Heart right ventricle (tissue), 16 donors: ENCODE data around the gene ABCB10. TPM values are rescaled to one million over a fixed set of nuclear protein-coding genes. Genes with fewer than 3 reads are reported as not detected.
"Not testable (repeated sequence)": the region's sequence is repeated elsewhere in the genome, so short reads cannot be mapped to it uniquely, and the experiment has no call there.

ENCODE experiments used
- ATAC-seq, 8 donors: fragments of 200-7000 bp; cut with Tn5 transposase; one replicate each; pipeline ENCODE4 v1.9.1; 2020; ENCODE audit warnings: mild to moderate bottlenecking in 8 of 8, moderate library complexity in 8 of 8, moderate number of reproducible peaks in 1 of 8
- DNase-seq, 2 donors: peaks; one replicate each; pipeline ENCODE4 v3.0.0-alpha.2; 2020
- H3K27ac ChIP-seq, 10 donors: fragments of 200-600 bp; sonication (generic) in 2 of 10; one replicate each; pipeline versions ENCODE4 v1.5.0 to v1.8.0; 2020 to 2022; ENCODE audit warnings: mild to moderate bottlenecking in 3 of 10
- H3K27me3 ChIP-seq, 7 donors: fragments of 200-600 bp; one replicate each; pipeline ENCODE4 v1.8.0; 2021 to 2022; ENCODE audit warnings: mild to moderate bottlenecking in 2 of 7
- H3K36me3 ChIP-seq, 9 donors: fragments of 200-600 bp; sonication (generic) in 1 of 9; one replicate each; pipeline versions ENCODE4 v1.5.0 to v1.8.0; 2020 to 2022; ENCODE audit warnings: mild to moderate bottlenecking in 2 of 9
- H3K4me1 ChIP-seq, 9 donors: fragments of 200-600 bp; sonication (generic) in 1 of 9; one replicate each; pipeline versions ENCODE4 v1.5.0 to v1.8.0; 2020 to 2022; ENCODE audit warnings: mild to moderate bottlenecking in 4 of 9
- H3K4me3 ChIP-seq, 10 donors: fragments of 200-600 bp; sonication (generic) in 2 of 10; one replicate each; pipeline versions ENCODE4 v1.5.0 to v1.8.0; 2020 to 2022; ENCODE audit warnings: mild to moderate bottlenecking in 7 of 10, moderate library complexity in 2 of 10
- H3K9me3 ChIP-seq, 11 donors: fragments of 200-600 bp in 10 of 11; sonication (generic) in 2 of 11; one replicate each; pipeline versions ENCODE4 v1.5.0 to v1.8.0; 2013 to 2022; ENCODE audit warnings: mild to moderate bottlenecking in 2 of 11, control low read depth in 1 of 11, moderate library complexity in 1 of 11
- WGBS, 2 donors: extraction: QIAGEN DNeasy Blood & Tissue Kit; methylation state at CpG; one replicate each; pipeline ENCODE4 v1.1.7; 2013; ENCODE audit warnings: inconsistent platforms in 1 of 2; 5-methylcytosine and 5-hydroxymethylcytosine counted together
- intact Hi-C, 10 donors: fragments of 100-400 bp; cut with DNase I; formaldehyde crosslinking; loops; one replicate each; pipeline versions ENCODE4 v1.11.1 to v1.14.2; 2022
- polyA plus RNA-seq, 2 donors: library from polyadenylated mRNA; stranded (reverse); fragments of 200-250 nt; gene quantifications; one replicate each; pipeline ENCODE4 v1.2.3, GENCODE V29; 2013
- total RNA-seq, 10 donors: library from RNA; stranded (reverse); fragmentation: NEBNext Ultra II Directional in 3 of 10; extraction: Animal tissue kit (Norgen Biotek cat#: 25700) in 3 of 10; gene quantifications; one replicate each; pipeline versions ENCODE4 v1.2.1 to v1.2.4, GENCODE V29; 2021 to 2023
- TF ChIP-seq, protein P1 (sequence below), 9 donors: fragments of 200-600 bp; sonication (generic) in 2 of 9; IDR thresholded peaks; one replicate each; pipeline versions ENCODE4 v1.5.0 to v1.8.0; 2021 to 2022; ENCODE audit warnings: antibody characterized with exemption in 9 of 9, mild to moderate bottlenecking in 5 of 9, moderate library complexity in 1 of 9
- donor health status: Arrhythmogenic right ventricular cardiomyopathy.
- donor health status: ischemic (EF 13 %, LVEDD 7.1; RV severe dilation, severe dysfunction).
- donor health status: healthy with polysubstance abuse.
- donor health status: DM: no; HTN: yes; CAD: no.
- donor health status: DM: no; HTN: no; CAD: no.
- donor health status: ischemic (EF 25% LVEDD 6.9; RV normal size, moderate dysfunction).
- donor health status: ischemic (EF 25% LVEDD 5.7; RV mildly dilated, moderate dysfunction).
- donor health status: healthy.
- donor health status: DM: yes; HTN: yes; CAD: no.
- donor health status: Ischemic cardiomyopathy.
- donor health status: ischemic (EF 35%, LVEDD 5.7; RV mildly dilated, moderate dysfunction).
- donor health status: nonischemic (EF 11% LVEDD 7.7; RV severe dilation, severe dysfunction).
- donor health status: DM: yes; HTN: yes; CAD: no.
- donor health status: PGD.
- donor health status: ischemic (EF 29% LVEDD 5.4; RV normal size, mild dysfunction).
- donor health status: nonischemic (EF 23%, LVEDD 6.1; RV moderate dilation, normal function).

The ABCB10 gene
- total and polyA plus RNA-seq, 12 donors = 4.2 to 13.5 (median 11.3) TPM

GRCh38 chr1:229529639-229530038 is 28.9 kb downstream of the ABCB10 start:
- H3K27me3 ChIP-seq = no peaks in the 10 kb centered on the region
- H3K4me3 ChIP-seq = no peak overlapping the region
- TF ChIP-seq, protein P1, sequence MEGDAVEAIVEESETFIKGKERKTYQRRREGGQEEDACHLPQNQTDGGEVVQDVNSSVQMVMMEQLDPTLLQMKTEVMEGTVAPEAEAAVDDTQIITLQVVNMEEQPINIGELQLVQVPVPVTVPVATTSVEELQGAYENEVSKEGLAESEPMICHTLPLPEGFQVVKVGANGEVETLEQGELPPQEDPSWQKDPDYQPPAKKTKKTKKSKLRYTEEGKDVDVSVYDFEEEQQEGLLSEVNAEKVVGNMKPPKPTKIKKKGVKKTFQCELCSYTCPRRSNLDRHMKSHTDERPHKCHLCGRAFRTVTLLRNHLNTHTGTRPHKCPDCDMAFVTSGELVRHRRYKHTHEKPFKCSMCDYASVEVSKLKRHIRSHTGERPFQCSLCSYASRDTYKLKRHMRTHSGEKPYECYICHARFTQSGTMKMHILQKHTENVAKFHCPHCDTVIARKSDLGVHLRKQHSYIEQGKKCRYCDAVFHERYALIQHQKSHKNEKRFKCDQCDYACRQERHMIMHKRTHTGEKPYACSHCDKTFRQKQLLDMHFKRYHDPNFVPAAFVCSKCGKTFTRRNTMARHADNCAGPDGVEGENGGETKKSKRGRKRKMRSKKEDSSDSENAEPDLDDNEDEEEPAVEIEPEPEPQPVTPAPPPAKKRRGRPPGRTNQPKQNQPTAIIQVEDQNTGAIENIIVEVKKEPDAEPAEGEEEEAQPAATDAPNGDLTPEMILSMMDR (IDR thresholded peaks at IDR 0.05) = no peak
- WGBS, 2 donors = 96 to 98% methylated on average over 7 of the region's 7 CpGs
- intact Hi-C loops = no loop called here
- ATAC-seq (peak in 1 of 8 donors; percentile 22), DNase-seq (no peak)
- no peaks in the 10 kb centered on the region for H3K9me3 ChIP-seq
- no peak overlapping the region for H3K27ac ChIP-seq
- H3K36me3 ChIP-seq = peaks cover 0 to 98% (median 48%) of the 10 kb centered on the region in 9 donors
- H3K4me1 ChIP-seq = no peaks in the 10 kb centered on the region

DNA sequence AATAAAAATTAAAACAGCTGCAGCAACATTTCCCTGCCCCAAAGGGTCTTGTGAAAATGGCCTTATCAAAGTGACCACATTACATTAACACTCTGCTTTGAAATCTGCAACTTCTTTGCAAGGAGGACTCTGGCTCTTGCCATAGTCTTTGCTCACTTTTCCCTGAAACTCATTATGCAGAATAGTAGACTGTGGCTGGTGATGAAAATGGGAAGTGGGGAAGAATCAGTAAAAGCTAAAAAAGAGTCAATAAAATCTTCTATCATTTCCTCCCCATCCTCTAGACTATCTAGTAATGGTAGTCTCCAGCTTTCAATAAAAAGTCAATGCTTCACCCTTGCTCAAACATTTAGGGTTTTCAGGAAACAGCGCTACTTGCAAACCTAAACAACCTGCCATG is 31.8 kb downstream of the ABCB10 start:
- Histone ChIP-seq H3K4me1 (no peaks in the 10 kb centered on the region), H3K9me3 (no peaks in the 10 kb centered on the region), H3K27me3 (no peaks in the 10 kb centered on the region), H3K27ac (no peak overlapping the region), H3K36me3 (peaks cover 0 to 100% (median 53%) of the 10 kb centered on the region in 9 donors), H3K4me3 (no peak overlapping the region)
- 98 to 100% methylated on average over 1 of the region's 1 CpG for WGBS, 2 donors
- TF ChIP-seq, protein P1 (IDR thresholded peaks at IDR 0.05) = no peak
- no peak for DNase-seq
- intact Hi-C loops = no loop called here
- no peak for ATAC-seq

DNA sequence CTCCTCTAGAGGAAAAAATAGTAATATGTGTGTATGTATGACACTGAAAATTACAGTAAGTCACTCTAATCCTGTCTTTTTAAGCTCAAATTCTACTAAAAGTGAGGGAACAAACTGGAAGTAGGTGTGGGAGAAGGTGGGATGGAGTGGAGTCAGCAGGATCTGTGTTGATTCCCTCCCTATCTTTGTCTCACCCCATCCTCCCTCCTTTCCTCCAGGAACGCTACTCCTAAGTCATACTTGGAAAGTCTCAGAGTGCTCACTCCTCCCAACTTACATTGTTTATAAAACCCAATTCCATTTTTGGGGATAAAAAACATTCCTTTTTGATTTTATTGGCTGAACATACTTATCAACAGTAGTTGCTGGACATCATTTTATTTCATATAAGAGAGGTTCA is 35.5 kb downstream of the ABCB10 start:
- ATAC-seq (no peak), DNase-seq (no peak)
- Histone ChIP-seq H3K36me3 (peaks cover 0 to 100% (median 31%) of the 10 kb centered on the region in 9 donors), H3K27me3 (no peaks in the 10 kb centered on the region), H3K27ac (no peak overlapping the region), H3K4me1 (no peaks in the 10 kb centered on the region), H3K9me3 (no peaks in the 10 kb centered on the region), H3K4me3 (no peak overlapping the region)
- TF ChIP-seq, protein P1 (IDR thresholded peaks at IDR 0.05) = no peak
- intact Hi-C loops = no loop called here
- WGBS, 2 donors = 79 to 90% methylated on average over 1 of the region's 1 CpG

DNA sequence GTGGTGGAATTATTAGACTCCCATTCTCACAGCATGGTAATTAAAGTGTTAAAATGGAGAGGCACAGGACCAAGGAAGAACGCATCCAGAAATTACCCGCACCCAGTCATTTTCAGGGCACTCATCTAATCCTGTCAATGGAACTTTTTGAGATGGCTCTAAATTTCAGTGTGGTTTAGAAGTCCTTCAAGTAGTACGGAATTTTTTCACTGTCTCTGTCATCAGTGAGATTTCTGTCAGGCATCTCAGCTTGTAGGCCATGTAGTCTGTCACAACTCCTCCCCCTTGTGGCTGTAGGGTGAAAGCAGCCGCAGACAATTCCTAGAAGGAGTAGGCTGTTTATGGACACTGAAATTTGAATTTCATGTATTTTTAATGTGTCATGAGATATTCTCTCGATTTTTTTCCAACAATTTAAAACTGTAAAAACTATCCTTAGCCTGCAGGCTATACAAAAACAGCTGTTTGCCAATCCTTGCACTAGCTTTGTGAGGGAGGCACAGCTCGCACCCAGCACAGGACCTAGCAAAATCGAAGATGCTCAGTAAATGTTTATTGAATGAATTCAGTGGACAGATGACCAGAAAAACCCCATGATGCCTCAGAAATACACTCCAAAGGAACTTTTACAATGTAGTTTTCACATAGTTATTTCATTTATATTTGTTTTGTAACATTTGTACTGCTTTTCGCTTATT is 43.8 kb downstream of the ABCB10 start:
- intact Hi-C loops = loop anchor here in 6 of 10 donors (1.0 to 10.0 kb wide), 5 partner anchors 250 to 260 kb away; no protein-coding TSS in a partner anchor
- Histone ChIP-seq H3K36me3 (peaks cover 0 to 42% (median 8%) of the 10 kb centered on the region in 9 donors), H3K4me3 (no peak overlapping the region), H3K9me3 (no peaks in the 10 kb centered on the region), H3K4me1 (peaks cover 0 to 5% (median 0%) of the 10 kb centered on the region in 9 donors), H3K27me3 (no peaks in the 10 kb centered on the region), H3K27ac (no peak overlapping the region)
- WGBS, 2 donors = 39 to 40% methylated on average over 8 of the region's 8 CpGs
- ATAC-seq (peak in 7 of 8 donors; percentile 73 to 86 (median 82)), DNase-seq (peak; percentile 18 to 72)
- TF ChIP-seq, protein P1 (IDR thresholded peaks at IDR 0.05) = peak; percentile 57 to 88 (median 83)

DNA sequence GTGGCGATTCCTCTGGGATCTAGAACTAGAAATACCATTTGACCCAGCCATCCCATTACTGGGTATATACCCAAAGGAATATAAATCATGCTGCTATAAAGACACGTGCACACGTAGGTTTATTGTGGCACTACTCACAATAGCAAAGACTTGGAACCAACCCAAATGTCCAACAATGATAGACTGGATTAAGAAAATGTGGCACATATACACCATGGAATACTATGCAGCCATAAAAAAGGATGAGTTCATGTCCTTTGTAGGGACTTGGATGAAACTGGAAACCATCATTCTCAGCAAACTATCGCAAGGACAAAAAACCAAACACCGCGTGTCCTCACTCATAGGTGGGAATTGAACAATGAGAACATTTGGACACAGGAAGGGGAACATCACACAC is 46.9 kb downstream of the ABCB10 start:
- H3K4me3 ChIP-seq, DNase-seq, ATAC-seq, H3K27me3 ChIP-seq, H3K9me3 ChIP-seq, H3K27ac ChIP-seq: not testable (repeated sequence)
- H3K36me3 ChIP-seq = peaks cover 0 to 12% (median 0%) of the 10 kb centered on the region in 9 donors
- 90 to 94% methylated on average over 6 of the region's 6 CpGs for WGBS, 2 donors
- intact Hi-C loops = loop anchor here in 4 of 10 donors (5.0 to 10.0 kb wide), 3 partner anchors 247 to 257 kb away; no protein-coding TSS in a partner anchor
- H3K4me1 ChIP-seq = peaks cover 3 to 22% (median 19%) of the 10 kb centered on the region in 9 donors

- intact Hi-C loops = loop anchor here in 4 of 10 donors (5.0 to 10.0 kb wide), 3 partner anchors 246 to 256 kb away; no protein-coding TSS in a partner anchor
- peaks cover 3 to 26% (median 21%) of the 10 kb centered on the region in 9 donors for H3K4me1 ChIP-seq
- not testable (repeated sequence) for H3K9me3 ChIP-seq, H3K27ac ChIP-seq, H3K27me3 ChIP-seq, H3K36me3 ChIP-seq, DNase-seq, ATAC-seq, H3K4me3 ChIP-seq
- 82 to 83% methylated on average over 2 of the region's 2 CpGs for WGBS, 2 donors
Measured at GRCh38 chr1:229511201-229511600, 47.3 kb downstream of the ABCB10 start.
